ENCODE results near the gene LRBA.
"Not testable (repeated sequence)": the region's sequence is repeated elsewhere in the genome, so short reads cannot be mapped to it uniquely, and the experiment has no call there.

Gene LRBA

GRCh38 chr4:150938417-150938816, 76.7 kb downstream of the LRBA start:
- DNase-seq, result no peak

- no peak for DNase-seq
Measured at GRCh38 chr4:150934022-150934421, 81.1 kb downstream of the LRBA start.

DNA sequence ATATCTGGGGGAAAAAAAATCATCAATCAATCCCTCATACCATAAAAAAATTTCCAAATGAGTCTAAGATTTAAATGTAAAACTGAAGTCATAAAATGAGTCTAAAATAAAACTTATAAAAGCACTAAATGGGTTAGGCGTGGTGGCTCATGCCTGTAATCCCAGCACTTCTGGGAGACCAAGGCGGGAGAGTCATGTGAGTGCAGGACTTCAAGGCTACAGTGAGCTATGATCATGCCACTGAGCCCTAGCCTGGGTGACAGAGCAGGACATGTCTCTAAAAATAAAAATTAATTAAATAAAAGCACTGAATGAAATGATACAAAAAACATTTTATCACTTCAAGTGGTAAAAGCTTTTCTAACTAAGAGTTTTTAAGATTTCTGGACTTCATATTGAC, 83.3 kb downstream of the LRBA start:
- DNase-seq, result no peak

GRCh38 chr4:150931005-150931404, 84.1 kb downstream of the LRBA start:
- DNase-seq, result no peak

DNA sequence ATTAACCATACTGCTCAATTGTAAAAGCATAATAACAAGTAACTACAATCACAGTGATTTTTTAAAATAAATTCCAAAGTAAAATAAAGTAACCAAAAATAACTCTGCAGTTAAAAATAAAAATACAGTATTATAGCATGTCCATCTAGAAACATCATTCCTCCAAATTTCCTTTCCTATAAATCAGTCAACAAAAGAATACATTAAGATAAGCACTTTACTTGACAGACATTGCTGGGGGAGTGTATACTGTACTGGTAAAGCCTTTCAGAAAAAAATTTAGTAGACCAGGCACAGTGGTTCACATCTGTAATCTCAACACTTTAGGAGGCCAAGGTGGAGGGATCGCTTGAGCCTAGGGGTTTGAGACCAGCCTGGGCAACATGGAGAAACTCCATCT, 91.1 kb downstream of the LRBA start:
- DNase-seq, result no peak

- DNase-seq, result not testable (repeated sequence)
Measured at GRCh38 chr4:150921486-150921885, 93.6 kb downstream of the LRBA start.

GRCh38 chr4:150918562-150918961, 96.5 kb downstream of the LRBA start:
- DNase-seq, result not testable (repeated sequence)

- no peak for DNase-seq
Measured at GRCh38 chr4:150911326-150911725, 103.8 kb downstream of the LRBA start.

DNA sequence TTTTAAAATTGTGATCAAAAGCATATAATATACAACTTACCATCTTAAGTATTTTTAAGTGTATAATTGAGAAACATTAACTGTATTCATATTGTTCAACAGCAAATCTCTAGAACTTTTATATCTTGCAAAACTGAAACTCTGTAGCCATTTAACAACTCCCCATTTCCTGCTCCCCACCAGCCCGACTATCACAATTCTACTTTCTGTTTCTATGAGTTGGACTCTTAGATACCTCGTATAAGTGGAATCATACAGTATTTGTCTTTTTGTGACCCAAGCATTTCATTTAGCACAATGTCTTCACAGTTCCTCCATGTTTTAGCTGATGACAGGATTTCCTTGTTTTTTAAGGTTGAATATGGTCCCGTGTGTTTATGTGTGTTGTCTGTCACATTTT, 106.0 kb downstream of the LRBA start:
- DNase-seq, result no peak

GRCh38 chr4:150906987-150907633, 108.0 kb downstream of the LRBA start:
- DNase-seq, result no peak

DNA sequence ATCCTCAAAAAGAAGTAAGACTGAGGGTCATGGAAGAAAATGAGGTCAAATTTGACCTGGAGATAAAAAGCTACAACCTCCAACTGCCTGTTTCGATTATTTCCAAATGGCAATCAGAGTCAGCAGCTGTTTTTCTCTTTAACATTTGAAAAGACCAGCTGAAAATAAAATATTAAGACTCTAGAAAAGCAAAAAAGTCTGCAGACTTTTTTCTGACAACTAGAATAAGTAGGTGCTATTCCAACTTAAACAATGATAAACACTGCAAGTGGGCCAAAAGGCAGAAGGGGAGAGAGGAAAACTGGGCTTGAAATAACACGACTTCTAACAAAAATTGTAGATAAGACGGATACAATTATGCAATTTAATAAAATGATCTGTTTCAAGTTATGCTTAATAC, 110.4 kb downstream of the LRBA start:
- no peak for DNase-seq

DNA sequence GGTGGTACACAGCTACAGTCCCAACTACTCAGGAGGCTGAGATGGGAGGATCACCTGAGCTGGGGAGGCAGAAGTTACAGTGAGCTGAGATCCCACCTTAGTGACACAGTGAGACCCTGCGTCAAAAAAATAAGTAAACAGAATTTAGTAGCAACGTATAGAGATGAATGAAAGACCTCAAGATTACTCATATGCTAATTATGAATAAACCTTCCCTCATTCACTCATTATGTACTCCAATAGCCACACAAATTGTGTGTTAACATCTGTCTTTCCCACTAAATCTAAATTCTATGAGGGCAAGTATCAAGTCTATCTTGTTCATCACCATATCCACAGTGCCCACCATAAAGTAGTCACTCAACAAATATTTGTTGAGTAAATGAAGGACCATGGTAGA, 111.5 kb downstream of the LRBA start:
- DNase-seq, result no peak

DNA sequence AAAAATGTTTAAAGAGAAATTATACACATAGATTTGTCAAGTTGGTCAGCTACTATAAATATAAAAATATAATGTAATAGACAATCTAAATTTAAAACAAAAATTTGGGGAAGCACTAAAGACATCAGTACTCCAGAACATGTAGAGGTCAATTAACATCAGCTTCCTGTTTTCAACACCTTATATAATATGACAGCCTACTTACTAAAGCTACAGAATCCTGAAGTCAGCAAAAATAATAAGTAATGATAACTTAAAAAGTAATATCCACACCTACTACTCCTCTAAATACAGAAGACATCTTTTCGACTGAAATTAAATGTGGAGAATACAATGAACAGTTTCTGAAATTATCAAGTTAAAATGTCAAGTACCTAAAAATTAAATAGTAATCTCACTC, 118.6 kb downstream of the LRBA start:
- no peak for DNase-seq

- DNase-seq, result no peak
Measured at GRCh38 chr4:150890246-150890645, 124.8 kb downstream of the LRBA start.

DNA sequence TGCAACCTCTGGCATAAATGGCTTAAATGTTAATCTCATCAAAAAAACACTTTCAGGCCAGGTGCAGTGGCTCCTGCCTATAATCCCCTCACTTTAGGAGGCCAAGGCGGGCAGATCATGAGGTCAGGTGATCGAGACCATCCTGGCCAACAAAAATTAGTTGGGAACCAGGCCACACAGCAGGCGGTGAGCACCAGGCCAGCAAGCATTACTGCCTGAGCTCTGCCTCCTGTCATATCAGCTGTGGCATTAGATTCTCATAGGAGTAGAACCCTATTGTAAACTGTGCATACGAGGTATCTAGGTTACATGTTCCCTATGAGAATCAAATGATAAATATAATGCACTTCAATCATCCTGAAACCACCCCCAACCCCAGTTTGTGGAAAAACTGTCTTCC, 125.8 kb downstream of the LRBA start:
- no peak for DNase-seq

GRCh38 chr4:150888625-150889024, 126.5 kb downstream of the LRBA start:
- no peak for DNase-seq

GRCh38 chr4:150888217-150888616, 126.9 kb downstream of the LRBA start:
- DNase-seq, result no peak

- no peak for DNase-seq
Measured at GRCh38 chr4:150886597-150886996, 128.5 kb downstream of the LRBA start.

- no peak for DNase-seq
Measured at GRCh38 chr4:150884625-150885024, 130.5 kb downstream of the LRBA start.

DNA sequence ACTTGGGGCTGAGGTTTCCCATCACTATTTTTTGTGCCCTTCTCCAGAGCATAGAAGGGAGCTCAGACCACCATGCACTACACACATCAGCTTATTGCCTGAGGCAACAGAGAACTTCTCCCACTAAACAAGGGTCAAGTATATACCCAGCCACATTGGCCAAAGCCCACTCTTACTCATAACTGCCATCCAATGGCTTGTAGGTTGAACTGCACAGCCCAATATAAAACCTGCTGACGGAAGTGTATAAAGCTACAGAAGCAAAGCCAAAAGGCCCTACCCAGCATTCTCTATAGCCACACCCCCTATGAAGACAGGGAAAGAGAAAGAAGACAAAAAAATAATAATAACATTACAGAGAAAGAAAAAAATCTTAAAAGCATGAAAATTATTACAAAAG, 139.7 kb downstream of the LRBA start:
- DNase-seq, result no peak

- no peak for DNase-seq
Measured at GRCh38 chr4:150874338-150875226, 140.5 kb downstream of the LRBA start.

DNA sequence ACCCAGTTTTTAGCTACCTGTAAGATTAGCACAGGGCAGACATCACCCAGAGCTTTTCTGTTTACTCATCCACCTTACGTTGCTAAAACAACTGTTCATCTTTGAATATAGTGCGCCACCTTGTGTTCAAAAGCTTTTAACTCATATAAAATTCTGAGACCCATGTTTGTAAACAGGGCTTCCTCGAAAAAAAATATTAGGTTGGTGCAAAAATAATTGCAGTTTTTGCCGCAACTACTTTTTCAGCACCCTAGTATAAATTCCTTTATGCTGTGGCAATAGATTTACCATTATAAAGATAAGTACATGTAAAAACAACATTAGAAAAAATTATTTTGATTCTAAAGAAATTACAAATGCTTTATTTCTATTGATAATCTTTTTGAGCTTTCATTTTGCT, 147.9 kb downstream of the LRBA start:
- peak; percentile 92 for DNase-seq

- DNase-seq, result no peak
Measured at GRCh38 chr4:150863456-150863855, 151.6 kb downstream of the LRBA start.

DNA sequence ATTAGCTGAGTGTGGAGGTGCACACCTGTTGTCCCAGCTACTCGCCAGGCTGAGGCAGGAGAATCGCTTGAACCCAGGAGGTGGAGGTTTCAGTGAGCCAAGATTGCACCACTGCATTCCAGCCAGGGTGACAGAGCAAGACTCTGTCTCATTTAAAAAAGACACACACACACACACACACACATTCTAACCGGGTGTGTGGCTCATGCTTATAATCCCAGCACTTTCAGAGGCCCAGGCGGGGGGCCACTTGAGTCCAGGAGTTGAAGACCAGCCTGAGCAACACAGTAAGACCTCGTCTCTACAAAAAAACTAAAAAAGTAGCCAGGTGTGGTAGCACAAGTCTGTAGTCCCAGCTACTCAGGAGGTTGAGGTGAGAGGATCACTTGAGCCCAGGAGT, 152.3 kb downstream of the LRBA start:
- DNase-seq, result no peak

- no peak for DNase-seq
Measured at GRCh38 chr4:150859453-150859852, 155.6 kb downstream of the LRBA start.

Measured in suppressor macrophage treated with lipopolysaccharide for 4 hours (primary cell).